GM23338 (cell line): ENCODE data around the gene CMSS1.

Experiments
- POLR2AphosphoS5 ChIP-seq: IDR thresholded peaks from 2 replicates; pipeline ENCODE4 v1.6.1; 2016; ENCODE audit warnings: antibody characterized with exemption, low read depth
- REST ChIP-seq: IDR thresholded peaks from one replicate; pipeline ENCODE4 v1.6.1; 2018; ENCODE audit warnings: antibody characterized with exemption; ENCODE audit not compliant: unreplicated experiment
- STAT1 ChIP-seq: IDR thresholded peaks from one replicate; pipeline ENCODE4 v1.6.1; 2016; ENCODE audit warnings: antibody characterized with exemption; ENCODE audit not compliant: unreplicated experiment
- TF ChIP-seq, protein P1 (sequence below), 2 experiments: fragments of 200-600 bp in 1 of 2; sonication (generic) in 1 of 2; conservative IDR thresholded peaks; 2 replicates each; pipeline versions ENCODE4 v1.5.1 to v1.6.1; 2016 to 2017; ENCODE audit warnings: antibody characterized with exemption in 2 of 2, low read depth in 2 of 2, mild to moderate bottlenecking in 2 of 2, moderate library complexity in 1 of 2

- TF ChIP-seq, protein P1, sequence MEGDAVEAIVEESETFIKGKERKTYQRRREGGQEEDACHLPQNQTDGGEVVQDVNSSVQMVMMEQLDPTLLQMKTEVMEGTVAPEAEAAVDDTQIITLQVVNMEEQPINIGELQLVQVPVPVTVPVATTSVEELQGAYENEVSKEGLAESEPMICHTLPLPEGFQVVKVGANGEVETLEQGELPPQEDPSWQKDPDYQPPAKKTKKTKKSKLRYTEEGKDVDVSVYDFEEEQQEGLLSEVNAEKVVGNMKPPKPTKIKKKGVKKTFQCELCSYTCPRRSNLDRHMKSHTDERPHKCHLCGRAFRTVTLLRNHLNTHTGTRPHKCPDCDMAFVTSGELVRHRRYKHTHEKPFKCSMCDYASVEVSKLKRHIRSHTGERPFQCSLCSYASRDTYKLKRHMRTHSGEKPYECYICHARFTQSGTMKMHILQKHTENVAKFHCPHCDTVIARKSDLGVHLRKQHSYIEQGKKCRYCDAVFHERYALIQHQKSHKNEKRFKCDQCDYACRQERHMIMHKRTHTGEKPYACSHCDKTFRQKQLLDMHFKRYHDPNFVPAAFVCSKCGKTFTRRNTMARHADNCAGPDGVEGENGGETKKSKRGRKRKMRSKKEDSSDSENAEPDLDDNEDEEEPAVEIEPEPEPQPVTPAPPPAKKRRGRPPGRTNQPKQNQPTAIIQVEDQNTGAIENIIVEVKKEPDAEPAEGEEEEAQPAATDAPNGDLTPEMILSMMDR (conservative IDR thresholded peaks at IDR 0.05; ENCODE audit: low read depth in 2 of 2): no peak
- TF ChIP-seq REST: no peak
- TF ChIP-seq POLR2AphosphoS5: no peak
- TF ChIP-seq STAT1: no peak
Observed at GRCh38 chr3:100175637-100176280, 358.1 kb downstream of the CMSS1 start.
